Cerebellar cortex (tissue), 1 donor: Measurements from ENCODE around the gene AWAT2.
A peak's percentile ranks its signal among the peaks of the same experiment; 100 is the strongest.

Experiments
- DNase-seq: peaks from one replicate; pipeline ENCODE4 v3.0.0-alpha.2; 2015; ENCODE audit warnings: low spot score

The AWAT2 gene, protein sequence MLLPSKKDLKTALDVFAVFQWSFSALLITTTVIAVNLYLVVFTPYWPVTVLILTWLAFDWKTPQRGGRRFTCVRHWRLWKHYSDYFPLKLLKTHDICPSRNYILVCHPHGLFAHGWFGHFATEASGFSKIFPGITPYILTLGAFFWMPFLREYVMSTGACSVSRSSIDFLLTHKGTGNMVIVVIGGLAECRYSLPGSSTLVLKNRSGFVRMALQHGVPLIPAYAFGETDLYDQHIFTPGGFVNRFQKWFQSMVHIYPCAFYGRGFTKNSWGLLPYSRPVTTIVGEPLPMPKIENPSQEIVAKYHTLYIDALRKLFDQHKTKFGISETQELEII

DNA sequence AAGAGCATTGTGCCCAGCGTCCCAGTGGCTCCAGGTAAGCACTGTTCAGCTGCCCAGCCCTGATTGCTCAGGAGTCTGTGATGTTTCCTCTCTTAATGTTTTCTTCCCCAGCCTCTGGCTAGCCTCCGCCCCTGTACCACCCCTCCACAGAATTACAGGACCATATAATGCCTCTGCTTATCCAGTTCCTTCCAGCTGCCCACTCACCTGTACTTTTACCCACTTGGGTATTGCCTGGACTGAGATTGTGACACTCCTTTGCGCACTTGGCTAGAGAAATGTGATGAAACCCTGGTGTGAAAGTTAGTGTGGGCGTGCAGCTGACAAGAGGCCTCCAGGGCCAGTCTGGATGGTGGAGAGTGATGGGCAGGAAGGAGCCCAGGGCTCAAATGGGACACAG lies at the start of gene AWAT2:
Gene AWAT2 (minus strand): TSS at position 14 of the 400 bp plus-strand sequence. CDS start 6 bp downstream, at position 8.
- DNase-seq = no peak

DNA sequence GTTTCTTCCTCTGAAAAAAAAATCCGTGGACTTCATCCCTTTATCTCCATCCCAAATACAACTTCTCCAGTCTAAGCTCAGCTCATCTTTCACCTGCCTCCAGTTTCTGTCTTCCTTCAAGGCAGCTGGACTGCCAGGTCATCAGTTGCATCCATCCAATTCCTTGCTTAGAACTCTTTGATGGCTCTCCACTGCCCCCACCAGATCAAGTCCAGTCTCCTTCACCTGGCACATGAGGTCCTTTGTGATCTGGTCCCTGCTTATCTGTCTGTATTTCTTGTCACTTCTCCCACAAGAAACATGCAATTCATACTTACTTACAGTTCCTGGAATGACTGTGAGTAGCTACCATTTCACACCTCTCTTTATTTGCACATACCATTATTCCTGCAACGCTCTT lies 46.3 kb upstream of the AWAT2 start:
- DNase-seq = no peak

DNA sequence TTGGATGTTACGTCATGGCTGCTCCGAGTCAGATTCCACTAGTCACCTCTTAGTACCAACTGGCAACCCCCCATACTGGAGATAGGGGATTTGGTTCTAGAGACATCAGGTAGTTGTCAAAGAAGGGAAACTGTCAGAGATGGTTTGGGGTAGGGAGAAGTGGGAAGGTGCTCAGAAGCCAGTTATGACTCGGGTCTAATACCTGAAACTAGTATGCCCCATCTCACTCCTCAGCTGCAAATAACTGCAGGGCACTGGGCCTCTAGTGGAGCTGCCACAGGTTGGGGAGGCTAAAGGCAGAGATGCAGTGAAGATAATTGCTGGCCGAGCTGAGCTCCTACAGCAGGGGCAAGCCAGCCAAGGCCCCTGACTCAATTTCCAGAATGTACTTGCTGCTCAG lies 42.5 kb upstream of the AWAT2 start:
- no peak for DNase-seq

DNA sequence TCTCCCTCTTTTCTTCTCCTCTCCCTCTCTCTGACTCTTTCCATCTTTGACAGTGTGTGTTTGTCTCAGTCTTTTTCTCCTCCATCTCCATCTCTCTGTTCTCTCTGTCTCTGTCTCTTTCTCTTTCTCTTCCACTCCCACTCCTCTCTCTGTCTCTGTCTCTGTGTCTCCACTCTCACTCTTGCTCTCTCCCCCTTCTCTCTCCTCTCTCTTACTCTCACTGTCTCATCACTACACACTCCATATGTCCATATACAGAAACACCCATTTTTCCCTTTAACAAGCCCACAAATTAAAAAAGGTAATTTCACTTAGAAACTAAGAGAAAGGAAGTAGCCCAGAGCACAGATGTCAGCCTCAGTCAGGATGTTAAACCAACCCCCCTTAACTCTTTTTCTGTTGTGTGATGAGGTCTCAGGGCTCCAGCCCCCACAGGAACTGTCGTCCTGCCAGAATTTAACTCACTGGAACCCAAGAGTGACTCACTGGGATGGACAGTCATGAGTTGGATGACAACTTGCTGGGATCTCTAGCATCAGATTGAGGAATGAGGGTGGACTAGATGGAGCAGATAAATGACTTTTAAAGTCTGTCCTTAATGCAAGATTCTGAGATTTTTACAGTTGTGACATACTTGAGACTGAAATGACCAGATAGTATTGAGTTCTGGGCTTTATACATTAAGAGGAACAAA lies 40.0 kb upstream of the AWAT2 start:
- DNase-seq = no peak

DNA sequence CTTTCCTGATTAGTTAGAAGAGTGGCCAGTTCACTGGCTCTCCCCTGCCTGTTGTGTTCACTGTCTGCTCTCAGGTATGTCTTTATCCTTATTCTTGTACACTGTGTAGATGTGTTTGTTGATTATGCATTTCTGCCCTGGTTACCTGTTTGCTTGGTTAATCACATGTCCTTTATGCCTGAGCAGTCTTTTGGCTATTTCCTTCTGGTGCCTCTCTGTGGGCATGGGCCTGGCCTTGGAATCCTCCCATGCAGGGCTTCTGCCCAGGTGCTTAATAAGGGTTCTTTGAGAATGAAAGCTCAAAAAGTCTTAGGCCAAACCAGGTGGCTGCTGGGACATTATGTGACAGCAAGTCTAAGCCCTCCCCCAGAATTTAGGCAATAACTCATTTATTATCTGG lies 39.0 kb upstream of the AWAT2 start:
- DNase-seq = peak; percentile 9

DNA sequence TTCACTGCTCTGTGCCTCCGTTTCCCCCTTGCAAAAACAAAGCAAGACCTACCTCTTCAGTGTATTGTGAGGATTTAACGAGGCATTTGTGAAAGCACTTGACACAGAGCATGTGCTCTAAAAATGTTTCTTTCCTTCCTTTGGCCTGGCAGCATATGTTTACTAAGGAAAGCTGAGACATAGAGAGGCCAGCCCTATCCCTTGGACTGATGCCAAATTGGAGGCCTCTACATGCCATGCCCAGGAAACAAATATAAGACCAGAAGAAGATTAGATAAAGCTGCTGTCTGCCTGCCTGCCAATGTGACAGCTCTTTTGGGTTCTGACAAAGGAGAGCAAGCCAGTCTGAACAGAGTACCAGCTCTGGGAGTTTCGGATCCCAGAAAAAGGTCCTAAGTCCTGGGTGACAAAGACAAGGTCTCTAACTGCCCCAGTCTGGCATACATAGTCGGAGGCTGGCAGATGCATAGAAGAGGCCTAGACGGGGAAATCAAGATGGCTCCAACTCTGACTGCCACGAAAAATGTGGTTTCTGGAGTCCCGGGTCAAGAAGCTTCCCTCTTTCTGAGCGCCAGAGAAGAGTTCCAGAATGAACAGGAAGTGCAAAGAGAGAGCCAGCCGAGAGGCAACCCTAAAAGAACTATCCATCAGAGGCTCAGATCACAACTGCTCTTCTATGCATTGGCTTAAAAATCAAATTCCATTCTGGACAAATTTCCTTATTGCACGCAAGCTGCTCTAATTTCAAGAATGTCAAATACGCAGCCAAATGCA lies 38.3 kb upstream of the AWAT2 start:
- peak; percentile 11 for DNase-seq

DNA sequence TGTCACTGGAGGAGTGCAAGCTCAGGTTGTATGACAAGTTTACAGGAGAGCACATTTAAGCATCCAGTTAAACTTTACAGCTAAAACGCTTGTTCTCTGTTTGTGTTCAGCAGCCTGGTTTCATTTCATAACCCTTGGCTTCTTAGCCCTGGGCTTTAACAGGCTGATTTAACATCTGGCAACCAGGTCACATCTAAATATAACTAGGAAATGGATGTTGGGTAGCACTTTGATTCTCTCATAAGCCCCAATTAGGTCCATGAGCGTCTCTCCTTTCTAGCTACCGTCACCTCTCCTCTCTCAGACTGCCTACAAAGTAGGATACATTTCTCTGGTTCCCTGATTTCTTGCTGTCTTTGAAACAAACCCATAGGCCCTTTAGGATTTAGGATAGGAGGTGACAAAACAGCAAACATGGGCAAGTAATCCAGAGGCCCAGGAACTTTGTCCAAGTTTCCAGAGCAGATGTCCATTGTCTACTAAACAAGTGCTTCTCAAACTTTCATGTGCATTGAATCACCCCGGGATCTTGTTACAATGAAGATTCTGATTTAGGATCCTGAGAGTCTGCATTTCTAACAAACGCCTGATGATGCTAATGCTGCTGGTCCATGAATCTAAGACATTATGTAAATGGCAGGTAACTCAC lies 35.0 kb upstream of the AWAT2 start:
- no peak for DNase-seq

DNA sequence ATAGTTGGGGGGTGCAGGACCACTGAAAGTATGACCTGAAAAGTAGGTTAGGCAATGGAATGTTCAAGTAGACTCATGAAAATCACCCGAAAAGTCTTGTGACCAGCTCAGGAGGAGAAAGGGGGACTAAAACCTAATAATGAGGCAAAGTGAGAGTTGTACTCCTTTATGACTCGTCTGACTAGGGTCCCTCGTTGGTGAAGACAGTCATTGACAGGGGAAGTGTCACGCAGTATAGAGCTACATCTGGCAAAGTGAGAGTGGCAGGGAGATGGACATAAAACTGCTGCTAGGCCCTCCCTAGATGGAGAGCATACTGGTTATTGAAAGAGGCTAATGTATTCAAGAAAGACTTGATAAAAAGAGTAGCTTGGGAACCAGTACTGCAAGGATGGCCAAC lies 33.0 kb upstream of the AWAT2 start:
- DNase-seq = no peak

DNA sequence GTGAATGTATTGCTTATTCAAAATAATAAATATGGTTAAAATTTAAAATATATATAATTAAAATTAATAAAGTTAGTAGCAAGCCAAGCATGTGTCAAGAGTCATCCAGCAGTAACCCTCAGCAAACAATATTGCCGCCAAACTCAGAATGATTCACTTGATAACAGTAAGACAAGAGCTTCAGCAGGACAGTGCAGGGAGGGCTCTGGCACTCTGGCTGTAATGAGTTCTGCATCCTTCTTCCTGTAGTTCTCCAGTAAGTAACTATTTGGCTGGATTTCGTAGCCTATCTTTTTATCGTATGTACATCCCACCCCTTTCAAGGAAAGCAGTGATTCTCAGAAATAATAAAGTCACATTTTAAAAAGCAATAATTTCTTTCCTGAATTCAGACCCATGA lies 30.1 kb upstream of the AWAT2 start:
- DNase-seq = no peak

DNA sequence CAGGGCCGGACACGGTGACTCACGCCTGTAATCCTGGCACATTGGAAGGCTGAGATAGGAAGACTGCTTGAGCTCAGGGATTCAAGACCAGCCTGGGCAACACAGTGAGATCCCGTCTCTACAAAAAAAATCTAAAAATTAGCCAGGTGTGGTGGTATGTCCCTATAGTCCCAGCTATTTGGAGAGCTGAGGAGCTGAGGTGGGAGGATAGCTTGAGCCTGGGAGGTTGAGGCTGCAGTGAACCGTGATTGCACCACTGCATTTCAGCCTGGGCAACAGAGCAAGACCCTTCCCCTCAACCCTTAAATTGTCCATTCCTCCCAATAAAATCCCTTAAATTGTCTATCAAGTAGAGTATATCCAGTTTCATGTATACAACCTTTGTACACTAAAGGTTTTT lies 29.6 kb upstream of the AWAT2 start:
- DNase-seq = no peak

DNA sequence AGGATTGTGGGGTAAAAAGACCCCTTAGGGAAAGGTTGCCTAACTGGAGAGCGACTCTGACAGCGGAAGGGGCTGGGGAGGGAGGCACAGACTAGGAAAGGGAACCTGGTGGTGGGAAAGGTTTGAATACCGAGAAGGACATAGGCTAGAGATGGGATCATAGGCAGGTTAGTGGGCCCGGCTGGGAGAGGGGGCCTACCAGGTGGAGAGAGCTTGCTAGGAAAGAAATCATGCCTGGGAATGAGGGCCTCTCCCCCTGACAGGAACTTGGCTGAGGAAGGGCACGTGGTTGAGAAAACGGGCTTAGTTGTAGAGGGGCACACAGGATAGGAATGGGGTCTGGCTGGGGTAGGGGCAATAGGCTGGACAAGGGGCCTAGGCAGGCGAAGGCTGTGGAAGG lies 16.9 kb upstream of the AWAT2 start:
- DNase-seq = no peak

DNA sequence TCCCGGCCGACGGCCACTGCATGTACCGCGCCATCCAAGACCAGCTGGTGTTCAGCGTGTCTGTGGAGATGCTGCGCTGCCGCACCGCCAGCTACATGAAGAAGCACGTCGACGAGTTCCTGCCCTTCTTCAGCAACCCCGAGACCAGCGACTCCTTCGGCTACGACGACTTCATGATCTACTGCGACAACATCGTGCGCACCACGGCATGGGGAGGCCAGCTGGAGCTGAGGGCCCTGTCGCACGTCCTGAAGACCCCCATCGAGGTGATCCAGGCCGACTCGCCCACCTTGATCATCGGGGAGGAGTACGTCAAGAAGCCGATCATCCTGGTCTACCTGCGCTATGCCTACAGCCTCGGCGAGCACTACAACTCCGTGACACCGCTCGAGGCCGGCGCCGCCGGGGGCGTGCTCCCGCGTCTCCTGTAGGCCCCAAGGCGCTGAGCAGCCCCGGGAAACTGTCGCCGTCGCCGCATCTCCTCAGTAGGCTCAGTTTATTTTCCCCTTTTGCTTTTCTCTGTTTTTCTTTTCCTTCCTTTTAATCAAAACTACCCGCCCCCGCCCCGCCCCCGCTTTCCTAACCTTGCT lies 13.3 kb upstream of the AWAT2 start:
- DNase-seq = no peak

DNA sequence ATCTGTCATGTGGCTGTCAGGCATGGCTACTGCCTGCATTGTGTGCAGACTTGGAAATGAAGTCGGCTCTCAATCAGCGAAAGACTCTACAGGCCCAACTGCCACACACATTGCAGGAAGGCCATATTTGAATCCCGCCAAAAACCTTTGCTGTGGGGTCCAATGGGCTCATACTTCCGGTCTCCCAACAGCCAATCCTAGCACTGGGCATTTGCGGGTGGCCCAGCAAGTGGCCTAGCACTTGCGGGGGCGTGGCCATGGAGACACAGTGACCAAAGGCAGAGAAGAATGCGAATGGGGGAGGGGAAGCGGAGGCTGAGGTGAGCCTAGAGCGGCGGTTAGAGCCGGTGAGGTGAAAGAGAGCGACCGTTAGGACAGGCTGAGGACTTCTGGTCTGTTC lies 12.3 kb upstream of the AWAT2 start, which contains the start of gene OTUD6A:
Gene OTUD6A (plus strand): TSS at position 382 of the 400 bp plus-strand sequence. CDS start 68 bp downstream, outside the sequence.
- no peak for DNase-seq

DNA sequence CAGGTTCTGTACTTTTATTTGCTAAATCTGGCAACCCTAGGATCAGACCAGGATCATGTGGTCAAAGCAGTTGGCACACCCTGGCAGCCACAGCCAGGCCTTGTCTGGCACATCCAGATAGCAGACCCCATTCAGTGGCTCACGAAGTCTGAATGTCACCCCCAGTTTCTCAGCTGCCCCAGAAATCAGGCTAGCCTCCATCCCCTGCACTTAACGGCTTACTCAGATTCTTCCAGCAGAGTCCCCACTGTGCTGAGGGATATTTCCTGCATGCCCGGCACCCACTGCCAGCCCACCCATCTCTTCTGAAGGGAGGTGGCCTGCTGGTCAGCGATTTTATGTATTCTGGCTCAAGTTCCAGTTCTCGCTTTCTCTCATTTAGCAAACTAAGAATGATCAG lies 4.7 kb upstream of the AWAT2 start:
- no peak for DNase-seq

DNA sequence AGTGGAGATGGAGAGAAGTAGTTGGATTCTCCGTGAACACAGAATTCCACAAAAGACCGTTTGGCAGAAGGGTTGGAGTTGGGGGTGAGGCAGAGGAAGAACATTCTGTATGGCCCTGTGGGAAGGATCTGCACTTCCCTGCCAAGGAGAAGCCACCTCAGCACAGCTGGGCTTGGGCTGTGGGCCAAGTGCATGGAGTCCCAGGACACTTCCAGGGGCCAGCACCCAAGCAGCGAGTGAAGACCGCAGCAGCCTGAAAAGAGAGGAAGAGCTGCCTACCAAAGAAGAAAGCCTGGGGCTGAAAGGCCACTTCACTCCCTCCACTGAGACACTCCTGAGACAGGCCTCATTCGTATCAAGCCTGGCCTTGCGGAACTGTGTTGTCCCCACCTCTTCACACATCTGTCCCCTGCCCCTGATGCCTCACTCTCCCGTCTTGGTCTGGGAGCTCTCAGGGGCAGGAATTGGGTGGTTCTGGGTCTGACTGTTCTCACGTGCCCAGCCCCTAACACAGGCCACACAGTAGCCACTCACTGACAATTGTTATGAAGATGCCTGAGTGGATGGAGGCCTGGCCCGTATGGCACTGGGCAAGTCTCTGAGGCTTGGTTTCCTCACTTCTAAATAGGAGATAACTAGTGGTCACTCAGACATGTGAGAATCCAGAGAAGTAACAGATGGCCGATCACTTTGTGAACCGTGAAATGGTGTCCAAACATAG lies 3.3 kb upstream of the AWAT2 start:
- no peak for DNase-seq

DNA sequence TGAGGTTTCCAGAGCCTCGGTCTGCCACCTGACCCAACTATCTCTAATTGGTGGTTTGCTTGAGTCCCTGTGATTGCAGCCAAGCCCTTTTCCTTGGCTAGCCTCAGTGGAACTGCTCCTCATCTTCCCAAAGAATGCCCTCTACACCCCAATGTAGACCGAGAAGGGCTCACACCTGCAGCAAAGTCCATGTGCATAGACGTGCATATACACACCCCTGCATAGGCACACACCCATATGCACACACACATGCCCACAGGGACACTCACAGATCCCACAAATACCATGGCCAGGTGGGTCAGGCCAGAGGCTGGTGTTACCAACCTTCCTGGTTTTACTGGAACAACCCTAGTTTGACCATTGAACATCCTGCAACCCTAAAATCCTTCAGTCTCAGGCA lies 332 bp downstream of the AWAT2 start:
- no peak for DNase-seq

DNA sequence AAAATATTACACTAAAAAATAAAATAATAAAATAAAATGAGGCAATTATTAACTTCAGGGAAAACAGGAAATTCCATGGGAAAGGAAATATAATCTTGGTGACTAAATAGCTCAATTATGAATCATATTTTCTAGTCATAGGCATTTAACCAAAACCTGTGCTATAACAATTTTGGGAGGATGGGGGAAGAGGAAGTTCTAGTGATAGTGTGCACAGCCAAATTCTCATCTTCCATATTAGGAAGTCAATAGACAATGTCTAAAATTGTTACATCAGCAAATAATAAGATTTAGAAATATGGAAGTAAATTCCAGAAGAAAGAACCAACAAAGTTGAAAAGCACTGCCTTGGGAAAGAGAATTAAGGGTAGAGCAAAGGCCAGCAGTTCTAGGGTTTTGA lies 2.8 kb downstream of the AWAT2 start:
- no peak for DNase-seq

DNA sequence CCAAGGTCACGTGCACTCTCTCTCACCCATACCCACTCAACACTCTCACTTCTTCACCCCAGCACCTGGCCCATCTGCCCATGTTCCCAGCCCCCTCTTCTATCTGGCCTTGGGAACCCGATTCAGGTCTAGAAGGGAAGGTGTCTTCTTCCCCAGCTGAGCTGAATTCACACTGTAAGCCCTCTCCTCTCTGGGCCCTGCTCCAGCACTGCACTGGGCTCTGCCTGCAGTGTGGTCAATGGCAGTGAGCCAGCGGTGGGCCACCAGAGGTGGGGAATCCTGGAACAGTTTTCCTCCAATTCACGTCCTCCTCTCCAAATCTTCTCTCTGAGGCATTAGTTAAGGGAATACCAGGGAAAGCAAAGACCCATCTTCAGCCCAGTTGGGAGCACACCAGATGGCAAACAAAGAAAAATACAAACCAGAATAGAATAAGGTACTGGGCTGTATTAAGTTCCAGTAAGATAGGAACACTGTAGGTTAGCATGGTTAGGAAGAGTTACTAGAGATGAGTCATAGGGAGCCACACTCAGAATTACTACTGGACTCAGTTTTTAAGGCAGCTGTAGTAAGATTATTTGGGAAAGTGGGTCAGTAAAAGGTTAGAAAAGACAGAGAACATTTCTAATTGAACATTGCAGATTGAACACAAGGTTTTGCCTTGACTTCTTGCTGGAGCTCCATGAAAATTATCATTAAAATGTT lies 5.0 kb downstream of the AWAT2 start:
- DNase-seq = no peak

DNA sequence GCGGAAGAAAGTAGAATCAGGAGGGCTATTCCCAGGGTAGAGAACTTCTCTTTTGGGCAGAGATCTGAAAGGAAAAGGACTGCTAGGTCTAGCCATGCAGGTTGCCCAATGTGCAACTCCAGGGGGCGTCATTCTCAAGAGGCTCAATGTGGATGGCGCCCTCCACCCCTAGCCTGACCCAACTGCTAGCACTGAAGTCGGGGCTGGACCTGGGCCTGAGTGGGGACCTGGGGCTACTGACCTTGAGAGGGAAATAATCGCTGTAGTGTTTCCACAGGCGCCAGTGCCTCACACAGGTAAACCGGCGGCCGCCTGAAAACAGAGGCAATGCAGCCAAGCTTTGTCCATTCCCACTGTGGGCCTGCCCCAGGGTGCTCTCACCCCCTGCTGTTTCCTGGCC lies 6.1 kb downstream of the AWAT2 start:
- no peak for DNase-seq
